Aorta (tissue), 5 donors: Measurements from ENCODE around the gene MYO15A. TPM values are rescaled to one million over a fixed set of nuclear protein-coding genes. Genes with fewer than 3 reads are reported as not detected.

Source experiments
- ATAC-seq: fragments of 200-7000 bp; cut with Tn5 transposase; one replicate; pipeline ENCODE4 v1.9.1; 2022; ENCODE audit warnings: moderate library complexity; ENCODE audit not compliant: low FRiP score
- DNase-seq, 2 donors: peaks; one replicate each; pipeline ENCODE4 v3.0.0-alpha.2; 2020
- H3K27ac ChIP-seq, 2 donors: one replicate each; pipeline ENCODE4 v1.5.1; 2013; ENCODE audit warnings: low read length in 2 of 2, mild to moderate bottlenecking in 2 of 2, moderate library complexity in 2 of 2, control low read depth in 1 of 2, inconsistent platforms in 1 of 2, low read depth in 1 of 2
- H3K27me3 ChIP-seq, 2 donors: one replicate each; pipeline ENCODE4 v1.6.1; 2013; ENCODE audit warnings: control low read depth in 1 of 2, low read length in 1 of 2, mild to moderate bottlenecking in 1 of 2, moderate library complexity in 1 of 2; ENCODE audit not compliant: insufficient read depth in 2 of 2, control insufficient read depth in 1 of 2
- H3K36me3 ChIP-seq, 2 donors: one replicate each; pipeline ENCODE4 v1.6.1; 2013; ENCODE audit warnings: control low read depth in 1 of 2, low read length in 1 of 2, mild to moderate bottlenecking in 1 of 2; ENCODE audit not compliant: insufficient read depth in 2 of 2, control insufficient read depth in 1 of 2
- H3K4me1 ChIP-seq, 2 donors: one replicate each; pipeline ENCODE4 v1.6.1; 2013; ENCODE audit warnings: low read length in 2 of 2, control low read depth in 1 of 2, mild to moderate bottlenecking in 1 of 2, moderate library complexity in 1 of 2; ENCODE audit not compliant: insufficient read depth in 2 of 2, control insufficient read depth in 1 of 2
- H3K4me3 ChIP-seq, 2 donors: one replicate each; pipeline ENCODE4 v1.5.1; 2013; ENCODE audit warnings: low read length in 2 of 2, control low read depth in 1 of 2, mild to moderate bottlenecking in 1 of 2
- H3K9me3 ChIP-seq: one replicate; pipeline ENCODE4 v1.6.1; 2013; ENCODE audit warnings: mild to moderate bottlenecking, low read length; ENCODE audit not compliant: control insufficient read depth
- WGBS, 2 donors: extraction: QIAGEN DNeasy Blood & Tissue Kit; methylation state at CpG; one replicate each; pipeline ENCODE4 v1.1.7; 2013; 5-methylcytosine and 5-hydroxymethylcytosine counted together
- intact Hi-C, 2 donors: fragments of 100-400 bp; cut with DNase I; formaldehyde crosslinking; loops; one replicate each; pipeline versions ENCODE4 v1.14.2 to v1.15.0; 2022
- polyA plus RNA-seq, 2 donors: library from polyadenylated mRNA; stranded (reverse); fragments of 200-250 nt; gene quantifications; one replicate each; pipeline ENCODE4 v1.2.3, GENCODE V29; 2013
- total RNA-seq, 2 donors: library from RNA; stranded (reverse); fragmentation: NEBNext Ultra II Directional; extraction: Animal tissue kit (Norgen Biotek cat#: 25700); gene quantifications; one replicate each; pipeline ENCODE4 v1.2.1, GENCODE V29; 2021
- donor health status: healthy with polysubstance abuse.
- donor health status: Bipolar disorder and iron deficiency.
- donor health status: DM: no; HTN: no; CAD: no.
- donor health status: DM: no; HTN: no; CAD: no.
- donor health status: DM: yes; HTN: yes; CAD: no.

The MYO15A gene
- total and polyA plus RNA-seq, 4 donors = 0.25 to 7.5 (median 3.2) TPM

GRCh38 chr17:18074566-18075272, 33.8 kb upstream of the MYO15A start:
- intact Hi-C loops = no loop called here
- Histone ChIP-seq H3K27ac (no peak overlapping the region), H3K9me3 (no peaks in the 10 kb centered on the region), H3K36me3 (no peaks in the 10 kb centered on the region), H3K4me3 (no peak overlapping the region), H3K27me3 (no peaks in the 10 kb centered on the region), H3K4me1 (no peaks in the 10 kb centered on the region)
- WGBS, 2 donors = 84 to 85% methylated on average over 6 of the region's 6 CpGs
- ATAC-seq (no peak), DNase-seq (no peak)

DNA sequence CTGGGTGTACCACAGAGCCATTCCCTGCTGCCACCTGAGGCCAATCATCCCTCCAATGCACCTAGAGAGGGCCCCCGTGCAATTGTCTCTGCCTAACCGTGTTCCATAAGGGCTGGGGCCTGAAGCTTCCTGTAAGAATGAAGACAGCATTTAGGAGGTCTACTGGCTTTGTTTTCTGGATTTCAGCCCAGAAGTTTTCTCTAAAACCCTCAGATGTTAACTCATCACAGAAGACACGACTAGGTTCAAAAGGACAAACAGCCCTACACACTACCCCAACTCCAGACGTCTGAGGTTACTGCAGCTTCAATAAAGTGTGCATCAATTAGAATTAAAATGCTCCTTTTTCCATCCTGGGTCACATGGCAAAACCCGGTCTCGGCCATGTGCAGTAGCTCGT, 31.6 kb upstream of the MYO15A start:
- no peak for ATAC-seq
- Histone ChIP-seq H3K27ac (no peak overlapping the region), H3K9me3 (no peaks in the 10 kb centered on the region), H3K36me3 (no peaks in the 10 kb centered on the region), H3K27me3 (no peaks in the 10 kb centered on the region), H3K4me1 (no peaks in the 10 kb centered on the region), H3K4me3 (no peak overlapping the region)
- intact Hi-C loops = no loop called here
- DNase-seq = no peak
- WGBS, 2 donors = 73 to 76% methylated on average over 7 of the region's 7 CpGs

GRCh38 chr17:18079543-18079942, 29.0 kb upstream of the MYO15A start:
- Histone ChIP-seq H3K27me3 (no peaks in the 10 kb centered on the region), H3K36me3 (no peaks in the 10 kb centered on the region), H3K4me1 (no peaks in the 10 kb centered on the region), H3K27ac (no peak overlapping the region), H3K9me3 (no peaks in the 10 kb centered on the region), H3K4me3 (no peak overlapping the region)
- ATAC-seq (no peak), DNase-seq (no peak)
- intact Hi-C loops = no loop called here
- 74 to 82% methylated on average over 4 of the region's 4 CpGs for WGBS, 2 donors

DNA sequence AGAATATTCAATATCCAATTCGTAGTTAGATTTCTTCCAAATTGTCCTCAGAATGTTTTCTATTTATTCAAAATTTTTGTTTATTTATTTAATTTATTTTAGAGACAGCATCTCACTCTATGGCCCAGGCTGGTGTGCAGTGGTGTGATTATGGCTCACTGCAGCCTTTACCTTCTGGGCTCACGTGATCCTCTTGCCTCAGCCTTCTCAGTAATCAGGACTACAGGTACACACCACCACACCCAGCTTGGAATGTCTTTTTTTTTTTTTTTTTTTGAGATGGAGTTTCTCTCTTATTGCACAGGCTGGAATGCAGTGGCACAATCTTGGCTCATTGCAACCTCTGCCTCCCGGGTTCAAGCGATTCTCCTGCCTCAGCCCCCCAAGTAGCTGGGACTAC, 24.3 kb upstream of the MYO15A start:
- 87% methylated on average over 4 of the region's 4 CpGs for WGBS, 2 donors
- intact Hi-C loops = no loop called here

GRCh38 chr17:18087610-18088491, 20.7 kb upstream of the MYO15A start, which contains the start of gene DRG2:
DRG2 (plus strand) TSS chr17:18087948; CDS start chr17:18088024, 76 bp downstream.
- Histone ChIP-seq H3K36me3 (no peaks in the 10 kb centered on the region), H3K27ac (peak within 1 kb of the TSS in 1 of 2 donors; percentile 6), H3K27me3 (no peaks in the 10 kb centered on the region), H3K4me3 (peak within 1 kb of the TSS; percentile 86 to 87), H3K9me3 (no peaks in the 10 kb centered on the region), H3K4me1 (no peaks in the 10 kb centered on the region)
- peak; percentile 94 to 97 for DNase-seq
- intact Hi-C loops = loop anchor here in 1 of 2 donors (5.0 kb wide), 1 partner anchor 94 kb away; the partner anchor contains the start of gene ALKBH5
- 1% methylated on average over 50 to 52 of the region's 52 CpGs for WGBS, 2 donors
- peak; percentile 98 for ATAC-seq

More for the DNA sequence above, 24.3 kb upstream of the MYO15A start:
- no peaks in the 10 kb centered on the region for H3K4me1 ChIP-seq
- H3K36me3 ChIP-seq = no peaks in the 10 kb centered on the region
- H3K27ac ChIP-seq = no peak overlapping the region
- H3K9me3 ChIP-seq = no peaks in the 10 kb centered on the region
- no peak for DNase-seq
- no peak for ATAC-seq
- H3K27me3 ChIP-seq = no peaks in the 10 kb centered on the region
- H3K4me3 ChIP-seq = no peak overlapping the region

DNA sequence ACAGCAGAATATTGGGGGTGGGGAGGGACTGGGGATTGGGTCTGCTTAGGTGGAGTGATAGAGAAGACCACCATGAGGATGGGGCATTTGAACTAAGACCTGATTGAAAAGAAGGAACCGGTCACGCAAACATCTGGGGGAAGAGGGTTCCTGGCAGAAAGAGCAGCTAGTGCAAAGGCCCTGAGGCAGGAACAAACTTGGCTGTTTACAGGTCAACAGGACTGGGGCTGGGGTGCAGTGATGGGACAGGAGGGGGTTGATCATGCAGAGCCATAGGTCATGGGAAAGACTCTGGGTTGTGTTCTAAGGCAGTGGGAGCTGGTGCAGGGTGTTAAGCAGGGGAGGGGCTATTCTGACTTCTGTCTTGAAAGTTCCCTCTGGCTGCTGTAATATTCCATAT, 18.9 kb upstream of the MYO15A start:
- no peaks in the 10 kb centered on the region for H3K36me3 ChIP-seq
- intact Hi-C loops = loop anchor here in 1 of 2 donors (5.0 kb wide), 1 partner anchor 93 kb away; the partner anchor contains the start of gene ALKBH5
- no peaks in the 10 kb centered on the region for H3K9me3 ChIP-seq
- no peaks in the 10 kb centered on the region for H3K4me1 ChIP-seq
- ATAC-seq = no peak
- H3K4me3 ChIP-seq = no peak overlapping the region
- H3K27me3 ChIP-seq = no peaks in the 10 kb centered on the region
- no peak for DNase-seq
- H3K27ac ChIP-seq = no peak overlapping the region
- WGBS, 2 donors = 98% methylated on average over 2 of the region's 2 CpGs

DNA sequence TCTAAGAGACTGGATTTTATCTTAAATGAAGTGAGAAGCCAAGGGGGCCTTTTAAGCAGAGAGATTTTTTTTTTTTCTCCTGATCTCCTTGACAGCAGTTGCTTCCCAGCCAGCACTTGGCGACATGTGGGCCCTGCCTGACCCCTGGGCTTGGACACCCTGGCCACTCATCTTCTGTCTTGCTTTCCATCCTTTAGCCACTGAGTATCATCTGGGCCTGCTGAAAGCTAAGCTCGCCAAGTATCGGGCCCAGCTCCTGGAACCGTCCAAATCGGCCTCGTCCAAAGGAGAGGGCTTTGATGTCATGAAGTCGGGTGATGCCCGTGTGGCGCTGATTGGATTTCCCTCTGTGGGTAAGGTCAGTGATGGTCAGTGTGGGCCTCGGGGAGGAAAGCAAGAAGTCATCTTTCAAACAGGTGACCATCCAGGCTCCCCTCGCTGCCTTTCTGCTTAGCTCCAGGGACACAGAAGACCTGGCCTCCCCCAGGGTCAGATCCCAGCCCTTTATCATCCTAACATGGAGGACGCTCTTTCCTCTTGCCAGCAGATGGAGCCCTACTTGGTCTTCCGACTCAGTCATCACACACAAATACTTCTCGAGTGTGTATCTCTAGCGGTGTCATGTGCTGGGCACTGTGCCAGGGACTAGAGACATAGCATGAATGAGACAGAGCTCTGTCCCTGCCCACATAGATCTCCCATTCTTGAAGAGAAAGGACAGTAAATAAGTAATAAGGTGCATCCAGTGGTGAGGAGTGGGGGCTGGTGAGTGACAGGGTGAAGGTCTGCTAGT, 14.7 kb upstream of the MYO15A start:
- Histone ChIP-seq H3K9me3 (no peaks in the 10 kb centered on the region), H3K4me3 (no peak overlapping the region), H3K27me3 (no peaks in the 10 kb centered on the region), H3K4me1 (no peaks in the 10 kb centered on the region), H3K36me3 (peaks cover 0 to 3% of the 10 kb centered on the region in 2 donors), H3K27ac (no peak overlapping the region)
- intact Hi-C loops = no loop called here
- WGBS, 2 donors = 74 to 77% methylated on average over 15 of the region's 15 CpGs
- DNase-seq (peak in 1 of 2 donors; percentile 62), ATAC-seq (no peak)

DNA sequence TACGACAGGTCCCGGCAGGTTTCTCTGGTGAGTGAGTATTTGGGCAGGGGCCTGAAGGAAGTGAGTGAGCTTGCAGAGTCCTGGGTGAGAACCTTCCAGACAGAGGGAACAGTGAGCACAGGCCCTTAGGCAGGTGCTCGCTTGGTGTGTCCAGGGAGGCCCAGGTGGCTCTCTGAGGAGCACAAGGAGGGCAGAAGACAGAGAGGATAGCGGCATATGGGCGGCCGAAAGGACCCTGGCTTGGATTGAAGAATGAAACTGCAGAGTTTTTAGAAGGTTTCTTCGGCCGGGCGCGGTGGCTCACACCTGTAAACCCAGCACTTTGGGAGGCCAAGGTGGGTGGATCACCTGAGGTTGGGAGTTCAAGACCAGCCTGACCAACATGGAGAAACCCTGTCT, 14.1 kb upstream of the MYO15A start:
- 93 to 96% methylated on average over 10 of the region's 10 CpGs for WGBS, 2 donors
- DNase-seq (no peak), ATAC-seq (no peak)
- Histone ChIP-seq H3K27me3 (no peaks in the 10 kb centered on the region), H3K9me3 (no peaks in the 10 kb centered on the region), H3K4me1 (no peaks in the 10 kb centered on the region), H3K27ac (no peak overlapping the region), H3K36me3 (peaks cover 0 to 4% of the 10 kb centered on the region in 2 donors), H3K4me3 (no peak overlapping the region)
- intact Hi-C loops = no loop called here
